Astrocyte of the hippocampus (primary cell): ENCODE results near the gene DNM3.
A peak's percentile ranks its signal among the peaks of the same experiment; 100 is the strongest.

Source experiments
- DNase-seq: peaks from one replicate; pipeline ENCODE4 v3.0.0; 2011; ENCODE audit warnings: low read depth, low spot score

The DNM3 gene

GRCh38 chr1:171817511-171818265 is 23.6 kb upstream of the DNM3 start:
- DNase-seq: peak; percentile 73

- DNase-seq: no peak
Observed at GRCh38 chr1:171819946-171820345, 21.4 kb upstream of the DNM3 start.

- DNase-seq: no peak
Observed at GRCh38 chr1:171826973-171827372, 14.3 kb upstream of the DNM3 start.

GRCh38 chr1:171828794-171829193 is 12.5 kb upstream of the DNM3 start:
- DNase-seq: no peak

GRCh38 chr1:171833091-171833825 is 8.0 kb upstream of the DNM3 start:
- peak; percentile 6 for DNase-seq

- DNase-seq: no peak
Observed at GRCh38 chr1:171834821-171835220, 6.5 kb upstream of the DNM3 start.

- no peak for DNase-seq
Observed at GRCh38 chr1:171835891-171836290, 5.4 kb upstream of the DNM3 start.

GRCh38 chr1:171841931-171842761 is 848 bp downstream of the DNM3 start:
- peak; percentile 26 for DNase-seq

- DNase-seq: peak; percentile 4
Observed at GRCh38 chr1:171844381-171844780, 3.1 kb downstream of the DNM3 start.

- DNase-seq: no peak
Observed at GRCh38 chr1:171845998-171846397, 4.7 kb downstream of the DNM3 start.

- DNase-seq: no peak
Observed at GRCh38 chr1:171849245-171849898, 8.1 kb downstream of the DNM3 start.

GRCh38 chr1:171850651-171851350 is 9.5 kb downstream of the DNM3 start:
- no peak for DNase-seq

GRCh38 chr1:171852272-171852671 is 11.0 kb downstream of the DNM3 start:
- DNase-seq: peak; percentile 64

GRCh38 chr1:171855381-171855780 is 14.1 kb downstream of the DNM3 start:
- no peak for DNase-seq

- no peak for DNase-seq
Observed at GRCh38 chr1:171858696-171859095, 17.4 kb downstream of the DNM3 start.

- no peak for DNase-seq
Observed at GRCh38 chr1:171860696-171861095, 19.4 kb downstream of the DNM3 start.

- DNase-seq: no peak
Observed at GRCh38 chr1:171863531-171863930, 22.2 kb downstream of the DNM3 start.

GRCh38 chr1:171864308-171864707 is 23.0 kb downstream of the DNM3 start:
- DNase-seq: no peak

GRCh38 chr1:171865106-171865505 is 23.8 kb downstream of the DNM3 start:
- no peak for DNase-seq

- DNase-seq: no peak
Observed at GRCh38 chr1:171867236-171867635, 25.9 kb downstream of the DNM3 start.

GRCh38 chr1:171868217-171868803 is 27.0 kb downstream of the DNM3 start:
- peak; percentile 75 for DNase-seq
